ENCODE results near the gene TNFRSF1A.
"Not testable (repeated sequence)": the region's sequence is repeated elsewhere in the genome, so short reads cannot be mapped to it uniquely, and the experiment has no call there.

The TNFRSF1A gene

GRCh38 chr12:6355491-6356373 lies 13.9 kb upstream of the TNFRSF1A start:
- FAIRE-seq: no peak

GRCh38 chr12:6354495-6355393 lies 12.9 kb upstream of the TNFRSF1A start:
- no peak for FAIRE-seq

GRCh38 chr12:6352193-6353173 lies 10.6 kb upstream of the TNFRSF1A start:
- no peak for FAIRE-seq

GRCh38 chr12:6351622-6352021 lies 9.7 kb upstream of the TNFRSF1A start:
- FAIRE-seq: no peak

- no peak for FAIRE-seq
Measured at GRCh38 chr12:6347367-6348338, 5.8 kb upstream of the TNFRSF1A start.

- no peak for FAIRE-seq
Measured at GRCh38 chr12:6346942-6347341, 5.1 kb upstream of the TNFRSF1A start.

GRCh38 chr12:6346235-6346832 lies 4.5 kb upstream of the TNFRSF1A start:
- FAIRE-seq: no peak

GRCh38 chr12:6345319-6346091 lies 3.6 kb upstream of the TNFRSF1A start:
- FAIRE-seq: no peak

- not testable (repeated sequence) for FAIRE-seq
Measured at GRCh38 chr12:6344101-6344660, 2.3 kb upstream of the TNFRSF1A start.

GRCh38 chr12:6343518-6343917 lies 1.6 kb upstream of the TNFRSF1A start:
- FAIRE-seq: no peak

GRCh38 chr12:6342140-6342889 lies 439 bp upstream of the TNFRSF1A start:
- peak; percentile 30 for FAIRE-seq

- FAIRE-seq: no peak
Measured at GRCh38 chr12:6340745-6341416, 995 bp downstream of the TNFRSF1A start.

GRCh38 chr12:6340032-6340638 lies 1.7 kb downstream of the TNFRSF1A start:
- no peak for FAIRE-seq

GRCh38 chr12:6338955-6339354 lies 2.9 kb downstream of the TNFRSF1A start:
- no peak for FAIRE-seq

- not testable (repeated sequence) for FAIRE-seq
Measured at GRCh38 chr12:6338536-6338935, 3.3 kb downstream of the TNFRSF1A start.

GRCh38 chr12:6337958-6338433 lies 3.9 kb downstream of the TNFRSF1A start:
- no peak for FAIRE-seq

Measured in A204.1 (cell line).